ENCODE results near the gene MCFD2.

GRCh38 chr2:46871976-46872381, 43.6 kb downstream of the MCFD2 start:
- TF ChIP-seq CTCF (IDR thresholded peaks at IDR 0.05): no peak
- peak in 1 of 2 donors; percentile 9 for TF ChIP-seq POLR2A (IDR thresholded peaks at IDR 0.05)
